Measurements from ENCODE around the gene RWDD1.
A peak's percentile ranks its signal among the peaks of the same experiment; 100 is the strongest.

Gene RWDD1

GRCh38 chr6:116570856-116571682 lies at the start of gene RWDD1:
Gene RWDD1, plus strand, starts transcription at chr6:116571504. Its CDS starts 79 bp downstream, at chr6:116571583.
- peak; percentile 100 for DNase-seq (ENCODE audit: low read depth)
- H3K4me3 ChIP-seq (ENCODE audit: low read length) = peak within 1 kb of the TSS; percentile 98
- no peak for TF ChIP-seq CTCF (IDR thresholded peaks at IDR 0.05; ENCODE audit: insufficient read depth, low read depth, low read length, missing control alignments)

- DNase-seq (ENCODE audit: low read depth) = no peak
- no peak for TF ChIP-seq CTCF (IDR thresholded peaks at IDR 0.05; ENCODE audit: insufficient read depth, low read depth, low read length, missing control alignments)
- no peak overlapping the region for H3K4me3 ChIP-seq (ENCODE audit: low read length)
These were observed 48.4 kb upstream of the RWDD1 start for GRCh38 chr6:116522896-116523295.

- no peak for TF ChIP-seq CTCF (IDR thresholded peaks at IDR 0.05; ENCODE audit: insufficient read depth, low read depth, low read length, missing control alignments)
- DNase-seq (ENCODE audit: low read depth) = no peak
- H3K4me3 ChIP-seq (ENCODE audit: low read length) = no peak overlapping the region
These were observed 47.1 kb upstream of the RWDD1 start for GRCh38 chr6:116524236-116524635.

GRCh38 chr6:116528133-116528532 lies 43.2 kb upstream of the RWDD1 start:
- TF ChIP-seq CTCF (IDR thresholded peaks at IDR 0.05; ENCODE audit: insufficient read depth, low read depth, low read length, missing control alignments) = no peak
- no peak overlapping the region for H3K4me3 ChIP-seq (ENCODE audit: low read length)
- peak; percentile 21 for DNase-seq (ENCODE audit: low read depth)

- H3K4me3 ChIP-seq (ENCODE audit: low read length) = no peak overlapping the region
- no peak for TF ChIP-seq CTCF (IDR thresholded peaks at IDR 0.05; ENCODE audit: insufficient read depth, low read depth, low read length, missing control alignments)
- no peak for DNase-seq (ENCODE audit: low read depth)
These were observed 42.5 kb upstream of the RWDD1 start for GRCh38 chr6:116528780-116529179.

DNA sequence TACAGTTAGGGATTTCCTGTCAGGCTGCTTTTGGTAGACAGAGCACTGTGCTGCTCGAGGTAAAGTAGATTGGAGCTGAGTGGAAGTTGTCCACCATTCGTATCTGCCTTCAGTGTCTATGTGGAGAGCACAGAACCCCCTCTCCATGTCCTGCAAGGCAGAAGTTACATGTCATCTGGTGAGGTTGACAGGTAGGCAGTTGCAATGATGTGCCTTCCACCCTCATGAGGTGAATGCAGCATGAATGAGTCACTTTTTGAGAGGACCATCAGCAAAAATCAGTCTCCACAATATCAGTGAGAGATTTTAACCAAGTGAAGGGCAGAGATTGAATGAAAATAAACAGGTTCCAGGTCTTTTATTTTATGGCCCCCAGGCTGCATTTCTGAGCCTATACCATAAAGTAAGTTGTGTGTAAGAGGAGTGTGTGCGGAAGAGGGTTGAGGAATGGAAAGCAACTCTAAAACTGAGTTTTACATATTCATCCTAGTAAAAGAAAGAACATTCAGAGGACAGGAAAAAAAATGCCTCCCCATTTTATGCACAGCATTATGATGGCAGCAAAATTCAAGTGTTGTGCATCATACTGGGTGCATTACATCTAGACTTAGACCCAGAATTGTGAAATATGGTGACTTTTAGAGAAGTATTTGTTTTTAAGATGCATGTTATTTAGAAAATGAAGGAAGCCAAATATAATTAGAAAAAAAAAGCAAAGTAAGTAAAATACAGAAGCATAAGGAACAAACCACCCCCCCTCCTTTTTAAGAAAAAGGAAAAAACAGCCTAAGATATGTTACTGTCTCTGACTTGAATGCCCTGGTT lies 41.6 kb upstream of the RWDD1 start:
- DNase-seq (ENCODE audit: low read depth) = peak; percentile 22
- no peak for TF ChIP-seq CTCF (IDR thresholded peaks at IDR 0.05; ENCODE audit: insufficient read depth, low read depth, low read length, missing control alignments)
- no peak overlapping the region for H3K4me3 ChIP-seq (ENCODE audit: low read length)

All from epithelial cell of esophagus (primary cell).